GM19023 (cell line): ENCODE measurements around the gene VEPH1.
A peak's percentile ranks its signal among the peaks of the same experiment; 100 is the strongest.

Experiments
- ATAC-seq: cut with Tn5 transposase; IDR thresholded peaks from one replicate; pipeline ENCODE4 v1.9.1; 2021; ENCODE audit warnings: mild to moderate bottlenecking, moderate library complexity; ENCODE audit not compliant: unreplicated experiment

Gene VEPH1

GRCh38 chr3:157313186-157313585 lies 190.0 kb downstream of the VEPH1 start:
- no peak for ATAC-seq

GRCh38 chr3:157312376-157312745 lies 190.9 kb downstream of the VEPH1 start:
- no peak for ATAC-seq

DNA sequence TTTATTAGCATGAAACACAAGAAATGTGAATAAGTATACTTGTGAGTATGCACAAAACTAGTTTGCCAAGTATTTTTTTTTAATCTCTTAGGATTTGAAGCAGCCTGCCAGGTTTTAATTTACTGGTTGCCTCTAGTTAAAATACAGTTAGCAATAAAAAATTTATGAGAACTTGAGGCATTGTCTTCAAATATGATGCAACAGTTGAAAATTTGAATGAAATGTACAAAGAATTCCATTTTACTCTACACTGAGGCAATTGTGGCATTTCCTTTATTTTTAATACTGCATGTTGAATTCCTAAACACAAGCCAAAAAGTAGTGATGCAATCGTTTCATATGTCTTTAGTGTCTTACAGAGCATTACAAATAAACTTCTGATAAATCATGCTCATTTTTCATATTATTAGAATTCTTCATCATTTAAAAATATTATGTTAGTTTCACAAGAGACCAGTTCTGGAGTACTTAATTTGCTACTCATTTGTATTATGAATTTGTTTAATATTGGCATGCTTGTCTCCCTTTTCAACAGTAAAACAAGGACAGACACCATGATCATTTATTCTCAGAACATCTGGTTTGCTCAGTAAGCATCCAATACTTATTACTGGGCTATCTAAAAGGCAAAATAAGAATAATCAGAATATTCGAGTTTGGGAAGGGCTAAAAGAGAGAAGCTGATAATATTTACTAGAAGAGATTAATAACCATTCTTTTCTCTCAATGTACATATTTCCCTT lies 191.4 kb downstream of the VEPH1 start:
- ATAC-seq = no peak

DNA sequence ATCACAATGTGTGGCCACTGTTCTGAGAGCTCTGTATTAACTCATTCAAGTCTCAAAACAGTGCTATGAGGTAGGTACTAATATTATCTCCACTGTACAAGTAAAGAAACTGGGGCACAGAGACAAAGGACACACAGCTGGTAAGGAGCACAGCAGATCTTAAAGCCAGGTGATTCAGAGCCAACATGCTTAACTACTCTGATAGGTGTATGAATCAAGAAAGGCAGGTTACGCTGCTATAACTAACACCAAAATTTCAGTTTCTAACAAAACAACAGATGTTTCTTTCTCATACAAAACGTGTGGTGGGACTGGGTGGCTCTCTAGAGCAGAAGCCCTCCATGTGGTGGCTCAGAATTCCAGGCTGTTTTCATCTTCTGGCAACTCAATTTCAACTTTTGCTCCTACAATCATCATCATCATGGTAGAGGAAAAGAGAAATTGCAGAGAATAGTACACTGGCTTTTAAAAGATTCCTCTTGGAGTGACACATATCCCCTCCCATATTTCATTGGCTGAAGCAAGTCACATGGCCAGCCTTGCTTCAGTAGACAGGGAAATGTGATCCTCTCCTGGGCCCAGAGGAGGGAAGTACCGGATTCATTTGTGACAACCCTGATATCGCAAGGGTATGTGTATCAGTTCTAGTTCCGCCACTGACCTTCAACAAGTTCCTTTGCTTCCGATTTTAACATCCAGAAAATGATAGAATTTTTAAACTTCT lies 192.7 kb downstream of the VEPH1 start:
- ATAC-seq = peak; percentile 63

DNA sequence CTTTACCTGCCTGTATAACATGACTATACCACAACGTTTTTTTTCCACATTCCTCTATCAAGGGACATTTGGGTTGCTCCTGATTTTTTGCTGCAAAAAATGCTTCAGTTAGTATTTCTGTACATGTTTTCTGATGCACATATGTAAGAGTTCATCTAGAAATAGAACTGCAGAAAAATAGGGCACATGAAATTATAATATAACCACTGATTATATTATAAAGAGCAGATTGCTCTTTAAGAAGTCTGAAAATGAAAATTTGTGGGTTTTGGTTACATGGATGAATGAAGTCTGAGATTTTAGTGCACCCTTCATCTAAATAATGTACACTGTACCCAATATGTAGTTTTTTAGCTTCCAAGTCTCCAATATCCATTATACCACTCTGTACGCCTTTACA lies 196.7 kb downstream of the VEPH1 start:
- no peak for ATAC-seq

DNA sequence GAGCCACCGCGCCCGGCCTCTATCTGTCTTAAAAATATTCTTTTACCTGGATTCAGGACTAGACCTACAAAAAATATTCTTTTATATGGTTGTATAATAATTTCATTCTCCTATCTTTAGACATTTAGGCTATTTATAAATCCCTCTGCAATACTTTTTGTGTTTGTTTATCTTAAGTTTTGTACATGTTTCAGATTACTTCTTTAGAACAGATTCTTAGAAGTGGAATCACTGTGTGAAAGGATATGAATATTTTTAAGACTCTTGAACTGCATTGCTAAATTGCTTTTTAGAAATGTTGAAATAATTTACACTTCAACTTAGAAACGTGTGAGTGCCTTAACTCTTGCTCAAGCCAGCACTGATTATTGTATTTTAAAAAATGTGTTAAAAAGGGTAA lies 197.8 kb downstream of the VEPH1 start:
- ATAC-seq = no peak

DNA sequence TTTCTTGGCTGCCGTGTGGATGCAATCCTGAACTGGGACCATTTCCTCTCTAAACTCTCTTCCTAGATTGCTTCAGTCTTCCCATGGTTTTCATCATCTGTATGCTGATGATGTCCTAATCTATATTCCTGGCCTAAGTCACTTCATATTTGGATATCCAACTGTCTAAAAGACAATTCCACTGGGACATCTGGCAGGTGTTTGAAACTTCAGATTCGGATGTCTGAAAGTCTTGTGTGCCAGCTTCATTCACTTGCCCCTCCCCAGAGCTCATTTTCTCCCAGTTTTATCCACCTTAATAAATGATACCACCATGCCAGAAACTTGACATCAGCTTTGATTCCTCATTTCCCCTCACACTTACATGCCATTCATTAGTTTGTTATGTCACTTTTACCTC lies 201.5 kb downstream of the VEPH1 start:
- no peak for ATAC-seq

GRCh38 chr3:157300981-157301663 lies 202.1 kb downstream of the VEPH1 start:
- no peak for ATAC-seq

DNA sequence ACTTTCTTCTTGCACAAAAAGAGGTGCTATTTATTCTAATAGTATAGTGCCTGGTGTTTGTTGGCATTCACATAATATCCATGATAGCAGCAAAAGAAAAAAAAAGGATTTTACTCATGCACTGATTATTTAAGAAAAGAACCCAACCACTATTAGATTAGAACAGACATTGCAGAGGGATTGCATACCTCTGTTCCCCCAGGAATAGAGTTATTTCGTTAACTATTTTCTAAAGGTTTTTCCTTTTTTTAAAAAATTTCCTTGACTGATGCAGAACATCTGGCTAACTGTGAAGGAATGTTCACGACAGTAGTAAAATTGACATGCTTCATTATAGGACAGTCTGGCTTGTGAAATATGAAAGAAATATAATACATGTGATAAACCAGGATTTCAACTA lies 203.1 kb downstream of the VEPH1 start:
- ATAC-seq = no peak

- no peak for ATAC-seq
Measured at GRCh38 chr3:157297328-157297915, 205.8 kb downstream of the VEPH1 start.

- no peak for ATAC-seq
Measured at GRCh38 chr3:157294953-157295352, 208.3 kb downstream of the VEPH1 start.

- no peak for ATAC-seq
Measured at GRCh38 chr3:157294491-157294890, 208.7 kb downstream of the VEPH1 start.

- ATAC-seq = no peak
Measured at GRCh38 chr3:157290766-157291165, 212.4 kb downstream of the VEPH1 start.

DNA sequence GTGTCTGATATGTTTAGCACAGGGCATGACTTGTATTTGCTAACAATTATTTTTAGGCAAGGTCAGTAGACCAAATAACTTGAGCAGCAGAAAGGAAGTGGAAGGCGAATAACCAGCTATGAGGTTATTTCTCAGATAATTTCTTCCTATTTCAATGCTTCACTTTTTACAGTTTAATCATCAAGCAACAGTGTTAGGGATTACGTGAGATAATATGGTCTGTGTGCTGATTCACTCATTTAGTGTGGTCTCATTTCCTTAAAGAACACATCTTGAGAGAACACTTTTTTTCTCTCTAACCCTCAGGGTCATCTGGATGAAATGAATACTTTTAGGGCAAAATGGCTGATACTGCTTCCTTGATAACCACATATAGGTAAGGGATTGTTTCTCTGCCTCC lies 217.2 kb downstream of the VEPH1 start:
- no peak for ATAC-seq

DNA sequence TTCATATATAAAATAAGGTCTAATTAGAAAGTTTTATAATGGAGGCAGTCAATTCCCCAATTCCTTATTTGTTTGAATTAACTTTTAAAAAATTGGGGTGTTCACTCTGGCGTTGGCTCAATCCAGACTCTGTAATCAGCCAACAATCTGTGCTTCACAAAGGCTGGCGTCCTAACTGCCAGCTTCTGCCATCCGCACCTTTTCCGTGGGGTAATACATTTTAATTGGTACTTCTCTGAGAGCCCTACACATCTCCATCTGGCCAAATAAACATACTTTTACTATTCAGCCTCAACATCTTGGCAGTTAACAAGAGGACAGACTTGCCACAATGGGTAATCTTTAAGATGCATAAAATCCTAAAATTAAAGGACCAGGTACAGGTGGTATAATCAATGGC lies 218.1 kb downstream of the VEPH1 start:
- ATAC-seq = no peak

DNA sequence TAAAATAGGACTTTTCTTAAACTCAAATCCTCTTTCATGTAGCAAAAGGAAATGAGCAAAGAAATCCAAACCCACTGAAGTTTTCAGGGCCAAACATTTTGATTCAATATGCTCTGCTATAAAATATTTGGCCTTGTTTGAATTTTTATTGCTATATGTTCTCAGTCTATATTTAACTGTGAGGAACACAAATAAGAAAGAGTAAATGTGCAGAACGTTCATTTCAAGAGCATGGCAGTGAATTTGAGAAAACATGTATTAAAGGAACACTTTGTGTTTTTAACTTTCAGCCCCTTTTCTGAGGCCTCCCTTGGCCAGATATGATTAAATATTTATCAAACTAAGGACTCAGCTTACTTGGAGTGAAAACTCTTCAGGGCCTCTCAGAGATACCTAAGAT lies 218.5 kb downstream of the VEPH1 start:
- ATAC-seq = no peak

DNA sequence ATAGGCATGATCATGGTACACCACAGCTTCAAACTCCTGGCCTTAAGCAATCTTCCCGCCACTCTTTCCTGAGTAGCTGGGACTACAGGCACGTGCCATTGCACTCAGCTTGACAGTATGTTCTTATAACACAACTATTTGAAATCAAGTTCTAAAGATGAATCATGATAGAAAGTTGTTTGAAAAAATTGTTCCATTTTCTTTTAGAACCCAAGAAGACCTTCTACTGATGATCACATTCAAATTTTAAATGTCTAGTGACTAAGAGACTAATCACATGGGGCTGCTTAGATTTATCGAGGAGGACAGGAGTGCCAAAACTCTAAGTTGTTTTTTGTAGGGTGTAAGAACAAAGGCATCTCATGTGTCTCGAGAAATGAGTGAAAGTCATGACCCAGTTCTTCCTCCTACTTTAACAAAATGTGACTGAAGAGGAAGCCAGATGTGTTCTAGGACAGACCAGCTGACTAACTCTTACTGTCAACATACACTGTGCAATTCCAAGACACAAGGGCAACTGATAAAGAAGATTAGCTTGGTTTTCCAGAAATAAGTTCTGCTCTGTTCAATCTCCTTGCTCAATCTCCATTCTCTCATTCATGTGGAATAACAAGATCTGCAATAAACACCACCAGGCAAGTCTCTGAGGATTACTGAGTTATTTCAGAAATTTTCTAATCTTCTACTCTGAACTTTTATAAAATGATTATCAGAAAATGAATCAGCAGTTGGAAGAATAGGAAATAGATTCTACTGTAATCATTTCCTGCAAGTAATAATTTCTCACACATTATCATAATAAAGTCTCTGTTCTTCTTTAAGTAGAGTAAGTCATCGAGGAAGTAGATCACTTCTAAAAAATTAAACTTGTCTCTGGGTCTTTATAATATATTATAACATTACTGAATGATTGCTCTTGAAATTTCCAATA lies 220.7 kb downstream of the VEPH1 start:
- no peak for ATAC-seq

DNA sequence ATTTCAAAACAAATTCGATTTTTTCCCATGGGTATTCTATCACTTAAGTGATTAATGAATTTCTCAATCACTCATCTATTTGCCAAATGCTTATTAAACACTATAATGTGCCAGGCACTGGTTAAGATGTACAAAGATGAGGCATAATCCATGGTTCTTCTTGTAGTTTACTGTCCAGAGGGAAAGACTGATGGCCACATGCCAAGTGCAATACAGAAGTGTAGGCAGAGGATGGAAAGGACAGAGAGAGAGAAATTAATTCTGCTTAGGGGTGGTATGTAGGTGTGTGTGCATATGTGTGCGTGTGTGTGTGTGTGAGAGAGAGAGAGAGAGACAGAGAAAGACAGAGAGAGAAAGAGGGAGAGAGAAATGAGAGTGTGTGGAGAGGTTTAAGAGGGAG lies 222.4 kb downstream of the VEPH1 start:
- ATAC-seq = no peak

- ATAC-seq = no peak
Measured at GRCh38 chr3:157280354-157280753, 222.9 kb downstream of the VEPH1 start.

DNA sequence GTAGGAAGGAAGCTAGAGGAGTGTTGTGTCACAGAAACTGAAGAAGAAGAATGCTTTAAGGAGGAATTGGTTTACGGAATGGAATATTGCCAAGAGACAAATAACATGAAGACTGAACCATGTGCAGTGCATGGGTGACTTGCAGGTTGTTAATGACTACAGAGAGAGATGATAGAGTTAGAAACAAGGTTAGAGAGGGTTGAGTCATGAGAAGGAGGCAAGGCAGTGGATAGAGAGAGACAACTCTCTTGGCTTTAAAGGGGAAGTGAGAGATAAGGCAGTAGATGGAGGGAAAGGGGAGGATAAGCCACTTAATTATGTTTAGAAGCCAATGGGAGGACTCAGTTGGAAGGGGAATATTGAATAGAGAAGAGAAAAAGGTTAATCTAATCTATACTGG lies 224.0 kb downstream of the VEPH1 start:
- no peak for ATAC-seq

GRCh38 chr3:157276801-157277200 lies 226.4 kb downstream of the VEPH1 start:
- no peak for ATAC-seq
